ENCODE measurements around the gene LSAMP. TPM values are rescaled to one million over a fixed set of nuclear protein-coding genes. Genes with fewer than 3 reads are reported as not detected.

LSAMP gene
- total RNA-seq, 1 donor from 2014 or later = 24.6 TPM

- Histone ChIP-seq H3K36me3 (no peaks in the 10 kb centered on the region), H3K4me3 (no peak overlapping the region), H3K9me3 (no peaks in the 10 kb centered on the region), H3K27ac (no peak overlapping the region), H3K4me1 (no peaks in the 10 kb centered on the region), H3K27me3 (no peaks in the 10 kb centered on the region)
- TF ChIP-seq CTCF (IDR thresholded peaks at IDR 0.05) = no peak
- ATAC-seq = no peak
- DNase-seq = no peak
- intact Hi-C loops (cut with DNase I) = no loop called here
These were observed 476.4 kb downstream of the LSAMP start for GRCh38 chr3:115968871-115969270.

- Histone ChIP-seq H3K27ac (no peak overlapping the region), H3K9me3 (no peaks in the 10 kb centered on the region), H3K27me3 (no peaks in the 10 kb centered on the region), H3K36me3 (no peaks in the 10 kb centered on the region), H3K4me3 (no peak overlapping the region), H3K4me1 (no peaks in the 10 kb centered on the region)
- intact Hi-C loops (cut with DNase I) = no loop called here
- TF ChIP-seq CTCF (IDR thresholded peaks at IDR 0.05) = no peak
- DNase-seq (no peak), ATAC-seq (no peak)
These were observed 483.9 kb downstream of the LSAMP start for GRCh38 chr3:115961380-115961779.

GRCh38 chr3:115960799-115961198, 484.5 kb downstream of the LSAMP start:
- intact Hi-C loops (cut with DNase I) = no loop called here
- H3K27me3 ChIP-seq = no peaks in the 10 kb centered on the region
- no peak overlapping the region for H3K4me3 ChIP-seq
- H3K27ac ChIP-seq = no peak overlapping the region
- ATAC-seq (no peak), DNase-seq (no peak)
- H3K36me3 ChIP-seq = no peaks in the 10 kb centered on the region
- H3K4me1 ChIP-seq = no peaks in the 10 kb centered on the region
- no peaks in the 10 kb centered on the region for H3K9me3 ChIP-seq
- no peak for TF ChIP-seq CTCF (IDR thresholded peaks at IDR 0.05)

GRCh38 chr3:115958526-115958925, 486.8 kb downstream of the LSAMP start:
- H3K36me3 ChIP-seq = no peaks in the 10 kb centered on the region
- intact Hi-C loops (cut with DNase I) = no loop called here
- DNase-seq = no peak

GRCh38 chr3:115947325-115947724, 498.0 kb downstream of the LSAMP start:
- DNase-seq (no peak), ATAC-seq (no peak)
- no peak overlapping the region for H3K27ac ChIP-seq
- no peaks in the 10 kb centered on the region for H3K36me3 ChIP-seq
- H3K27me3 ChIP-seq = no peaks in the 10 kb centered on the region
- no peaks in the 10 kb centered on the region for H3K4me1 ChIP-seq
- no peak for TF ChIP-seq CTCF (IDR thresholded peaks at IDR 0.05)
- H3K4me3 ChIP-seq = no peak overlapping the region
- H3K9me3 ChIP-seq = no peaks in the 10 kb centered on the region
- intact Hi-C loops (cut with DNase I) = no loop called here

More at GRCh38 chr3:115958526-115958925, 486.8 kb downstream of the LSAMP start:
- no peak for TF ChIP-seq CTCF (IDR thresholded peaks at IDR 0.05)
- H3K9me3 ChIP-seq = no peaks in the 10 kb centered on the region
- no peak overlapping the region for H3K27ac ChIP-seq
- no peak overlapping the region for H3K4me3 ChIP-seq
- no peak for ATAC-seq
- no peaks in the 10 kb centered on the region for H3K4me1 ChIP-seq
- no peaks in the 10 kb centered on the region for H3K27me3 ChIP-seq

GRCh38 chr3:115943579-115943978, 501.7 kb downstream of the LSAMP start:
- Histone ChIP-seq H3K27ac (no peak overlapping the region), H3K9me3 (no peaks in the 10 kb centered on the region), H3K4me1 (no peaks in the 10 kb centered on the region), H3K27me3 (no peaks in the 10 kb centered on the region), H3K36me3 (no peaks in the 10 kb centered on the region), H3K4me3 (no peak overlapping the region)
- ATAC-seq = no peak
- no peak for DNase-seq
- TF ChIP-seq CTCF (IDR thresholded peaks at IDR 0.05) = no peak
- intact Hi-C loops (cut with DNase I) = no loop called here

All from upper lobe of right lung (tissue), 1 donor.